Endothelial cell of umbilical vein (primary cell): Measurements from ENCODE around the gene CD74. TPM values are rescaled to one million over a fixed set of nuclear protein-coding genes. Genes with fewer than 3 reads are reported as not detected.

Experiments used
- BruUV-seq: library from RNA; stranded (reverse); fragments of 400-500 nt; replicated peaks from 2 replicates; lab custom pipeline; 2021; lab: Mats Ljungman, UMichigan
- CTCF ChIA-PET: fragments of 300-600, 350-600 bp; sonication (Branson Sonifier 250); formaldehyde crosslinking; loops from one replicate; lab custom pipeline; 2021; ENCODE audit warnings: antibody characterized with exemption, inconsistent platforms; lab: Charles Lee
- POLR2A ChIA-PET: fragments of 300-600, 350-600 bp; sonication (Branson Sonifier 250); formaldehyde crosslinking; loops from one replicate; lab custom pipeline; 2021; ENCODE audit warnings: antibody characterized with exemption, inconsistent platforms; lab: Charles Lee
- DNase-seq: peaks from one replicate; pipeline ENCODE4 v3.0.0-alpha.2; 2011; ENCODE audit warnings: low read depth, low spot score
- FAIRE-seq: peaks from 2 replicates; lab custom pipeline; 2011; peaks lifted over from hg19 to GRCh38; lab: Jason Lieb, UNC
- H2AFZ ChIP-seq: 2 replicates; pipeline ENCODE4 v1.6.0; 2012; ENCODE audit warnings: low read depth, low read length, control low read depth, inconsistent platforms
- H3K27ac ChIP-seq: 2 replicates; pipeline ENCODE4 v1.5.1; 2011; ENCODE audit warnings: low read depth, mild to moderate bottlenecking, control low read depth, low read length, moderate library complexity; ENCODE audit not compliant: insufficient read depth
- H3K27me3 ChIP-seq, 2 experiments: 2 replicates each; pipeline versions ENCODE4 v1.6.0 to v1.6.1; 2011; ENCODE audit warnings: low read length in 2 of 2, mixed read lengths in 1 of 2; ENCODE audit not compliant: control insufficient read depth in 2 of 2, insufficient read depth in 2 of 2
- H3K36me3 ChIP-seq, 2 experiments: 2 replicates in 1 of 2; 3 replicates in 1 of 2; pipeline ENCODE4 v1.5.1; 2011; ENCODE audit warnings: low read length in 2 of 2, mild to moderate bottlenecking in 1 of 2, moderate library complexity in 1 of 2; ENCODE audit not compliant: control insufficient read depth in 2 of 2, insufficient read depth in 2 of 2; ENCODE audit errors: extremely low read depth in 1 of 2
- H3K4me1 ChIP-seq: 3 replicates; pipeline ENCODE4 v1.5.1; 2011; ENCODE audit warnings: mild to moderate bottlenecking, low read length; ENCODE audit not compliant: control insufficient read depth, insufficient read depth; ENCODE audit errors: extremely low read depth
- H3K4me2 ChIP-seq: 2 replicates; pipeline ENCODE4 v1.6.1; 2011; ENCODE audit warnings: low read length, control low read depth, mixed read lengths; ENCODE audit not compliant: insufficient read depth
- H3K4me3 ChIP-seq, 3 experiments: fragments of 200-600 bp in 1 of 3; sonication (generic), shearing (Covaris generic) in 1 of 3; replicated peaks in 1 of 3; 2 replicates each; pipeline ENCODE4 v1.5.1; 2011 to 2016; ENCODE audit warnings: control low read depth in 3 of 3, low read length in 3 of 3, mild to moderate bottlenecking in 2 of 3, inconsistent platforms in 1 of 3, low read depth in 1 of 3, moderate library complexity in 1 of 3; ENCODE audit not compliant: insufficient read depth in 1 of 3
- H3K79me2 ChIP-seq: 2 replicates; pipeline ENCODE4 v1.6.0; 2012; ENCODE audit warnings: low read length, inconsistent platforms; ENCODE audit not compliant: control insufficient read depth, insufficient read depth
- H3K9ac ChIP-seq: replicated peaks from 2 replicates; pipeline ENCODE3; 2011; ENCODE audit warnings: low read length, control low read depth; ENCODE audit not compliant: insufficient read depth; ENCODE audit errors: extremely low read depth
- H3K9me1 ChIP-seq: replicated peaks from 3 replicates; pipeline ENCODE4 v1.6.0; 2011; ENCODE audit warnings: mild to moderate bottlenecking, low read length; ENCODE audit not compliant: control insufficient read depth, insufficient read depth; ENCODE audit errors: extremely low read depth
- H3K9me3 ChIP-seq: replicated peaks from 2 replicates; pipeline ENCODE4 v1.5.1; 2012; ENCODE audit warnings: low read length, inconsistent platforms; ENCODE audit not compliant: control insufficient read depth, insufficient read depth
- H4K20me1 ChIP-seq: replicated peaks from 2 replicates; pipeline ENCODE3; 2011; ENCODE audit warnings: mild to moderate bottlenecking, low read length; ENCODE audit not compliant: control insufficient read depth, insufficient read depth; ENCODE audit errors: extremely low read depth
- CTCF ChIP-seq, 2 donors: IDR thresholded peaks; 1 replicate in 1 of 2; 2 replicates in 1 of 2; pipeline ENCODE4 v1.5.1; 2011; ENCODE audit warnings: low read length in 2 of 2, mild to moderate bottlenecking in 2 of 2, moderate library complexity in 2 of 2, control low read depth in 1 of 2, inconsistent platforms in 1 of 2, low read depth in 1 of 2; ENCODE audit not compliant: insufficient read depth in 1 of 2; ENCODE audit errors: extremely low read depth in 1 of 2
- EZH2 ChIP-seq: IDR thresholded peaks from 2 replicates; pipeline ENCODE4 v1.6.1; 2012; ENCODE audit warnings: borderline replicate concordance, low read depth, mild to moderate bottlenecking, moderate library complexity, low read length, inconsistent platforms; ENCODE audit not compliant: severe bottlenecking
- GATA2 ChIP-seq: IDR thresholded peaks from 2 replicates; pipeline ENCODE4 v1.7.0; 2011; ENCODE audit warnings: low read depth, mild to moderate bottlenecking, moderate library complexity, mixed read lengths, low read length; ENCODE audit not compliant: insufficient read length, insufficient read depth
- POLR2AphosphoS5 ChIP-seq: IDR thresholded peaks from 2 replicates; pipeline ENCODE4 v1.6.1; 2012; ENCODE audit warnings: low read depth, mild to moderate bottlenecking, control low read depth, low read length, moderate library complexity; ENCODE audit not compliant: insufficient read depth
- dilution Hi-C: fragments of 300-500 bp; cut with MboI; formaldehyde crosslinking; loops from one replicate; pipeline ENCODE4 v1.15.0; 2019; ENCODE audit warnings: low sequenced_read_pairs; ENCODE audit not compliant: extremely low pct_ligation_motif_present
- intact Hi-C: fragments of 100-400 bp; cut with micrococcal nuclease; formaldehyde crosslinking; loops from one replicate; pipeline ENCODE4 v1.10.0; 2022
- polyA plus RNA-seq, 4 experiments: library from polyadenylated mRNA; depleted of rRNA in 3 of 4; stranded (reverse) in 3 of 4; unstranded in 1 of 4; fragments of >200 nt; gene quantifications; 2 replicates each; pipeline versions ENCODE4 v1.2.1 to v1.2.3, GENCODE V29; 2011 to 2012; ENCODE audit warnings: missing spikeins in 1 of 4
- total RNA-seq: library from RNA; stranded (reverse); gene quantifications from 2 replicates; pipeline ENCODE4 v1.2.3, GENCODE V29; 2021

The CD74 gene
- total and polyA plus RNA-seq, 2 donors (not counting 3 experiments of a cell fraction or from before 2014, with no cell fraction given): 0.62 to 1.3 TPM

- no peak overlapping the region for H3K4me2 ChIP-seq
- no peak overlapping the region for H2AFZ ChIP-seq
- no peaks in the 10 kb centered on the region for H4K20me1 ChIP-seq
- intact Hi-C loops: no loop called here
- ChIA-PET POLR2A (interaction anchor here (0.5 kb wide), 1 partner anchor 56 kb away, joined by 3 read pairs; no protein-coding TSS in a partner anchor), CTCF (interaction anchor here (1.4 to 7.8 kb wide), 3 partner anchors 11 to 81 kb away, joined by 8 to 168 read pairs (median 78); no protein-coding TSS in a partner anchor)
- no peak overlapping the region for H3K9ac ChIP-seq
- DNase-seq (no peak), FAIRE-seq (no peak)
- no peaks in the 10 kb centered on the region for H3K36me3 ChIP-seq
- H3K27me3 ChIP-seq: no peaks in the 10 kb centered on the region
- H3K4me1 ChIP-seq: peaks cover 24% of the 10 kb centered on the region
- no peaks in the 10 kb centered on the region for H3K9me1 ChIP-seq
- no peaks in the 10 kb centered on the region for H3K9me3 ChIP-seq
- H3K79me2 ChIP-seq: no peaks in the 10 kb centered on the region
- TF ChIP-seq GATA2: no peak
- no peak for TF ChIP-seq CTCF (IDR thresholded peaks at IDR 0.05; ENCODE audit: extremely low read depth in 1 of 2, insufficient read depth in 1 of 2, low read depth in 1 of 2, low read length in 2 of 2)
- BruUV-seq: no TSS peak
- no peak overlapping the region for H3K27ac ChIP-seq
- dilution Hi-C loops: no loop called here
- H3K4me3 ChIP-seq: no peak overlapping the region
Measured at GRCh38 chr5:150461231-150461630, 48.5 kb upstream of the CD74 start.

GRCh38 chr5:150460781-150461180 is 48.1 kb upstream of the CD74 start:
- Histone ChIP-seq H3K27me3 (no peaks in the 10 kb centered on the region), H4K20me1 (no peaks in the 10 kb centered on the region), H3K9me3 (no peaks in the 10 kb centered on the region), H3K4me3 (no peak overlapping the region), H3K9ac (no peak overlapping the region), H2AFZ (no peak overlapping the region), H3K4me2 (no peak overlapping the region), H3K9me1 (no peaks in the 10 kb centered on the region), H3K79me2 (no peaks in the 10 kb centered on the region), H3K4me1 (peaks cover 19% of the 10 kb centered on the region), H3K27ac (no peak overlapping the region), H3K36me3 (no peaks in the 10 kb centered on the region)
- ChIA-PET CTCF (interaction anchor here (0.7 to 7.8 kb wide), 4 partner anchors 11 to 82 kb away, joined by 3 to 168 read pairs (median 43); no protein-coding TSS in a partner anchor), POLR2A (interaction anchor here (0.5 kb wide), 1 partner anchor 56 kb away, joined by 3 read pairs; no protein-coding TSS in a partner anchor)
- dilution Hi-C loops (no loop called here), intact Hi-C loops (no loop called here)
- BruUV-seq: no TSS peak
- TF ChIP-seq EZH2 (no peak), POLR2AphosphoS5 (no peak), CTCF (IDR thresholded peaks at IDR 0.05; ENCODE audit: extremely low read depth in 1 of 2, insufficient read depth in 1 of 2, low read depth in 1 of 2, low read length in 2 of 2) (no peak)
- no peak for DNase-seq
- FAIRE-seq: no peak
